ENCODE data around the gene NR2C1.
"Not testable (repeated sequence)": the region's sequence is repeated elsewhere in the genome, so short reads cannot be mapped to it uniquely, and the experiment has no call there.

The NR2C1 gene

DNA sequence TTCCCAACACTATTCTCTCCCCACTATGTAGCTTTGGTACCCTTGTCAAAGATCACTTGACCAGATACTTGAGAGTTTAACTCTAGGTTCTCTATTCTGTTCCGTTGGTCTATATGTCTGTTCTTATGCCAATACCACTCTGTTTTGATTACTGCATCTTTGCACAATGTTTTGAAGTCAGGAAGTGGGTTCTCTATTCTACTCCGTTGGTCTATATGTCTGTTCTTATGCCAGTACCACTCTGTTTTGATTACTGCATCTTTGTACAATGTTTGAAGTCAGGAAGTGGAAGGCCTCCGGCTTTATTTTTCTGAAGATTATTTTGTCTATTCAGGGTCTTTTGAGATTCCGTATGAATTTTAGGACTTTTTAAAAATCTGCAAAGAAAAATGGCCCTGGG, 67.2 kb downstream of the NR2C1 start:
- Histone ChIP-seq H3K4me2 (no peak overlapping the region), H4K20me1 (no peaks in the 10 kb centered on the region), H3K27ac (no peak overlapping the region), H3K9ac (no peak overlapping the region), H3K36me3 (peaks cover 10% of the 10 kb centered on the region), H3K27me3 (no peaks in the 10 kb centered on the region), H3K4me1 (peaks cover 18% of the 10 kb centered on the region), H3K9me3 (peaks cover 29% of the 10 kb centered on the region), H3K4me3 (no peak overlapping the region)
- TF ChIP-seq Cebpa-rat (IDR thresholded peaks at IDR 0.05) = no peak

DNA sequence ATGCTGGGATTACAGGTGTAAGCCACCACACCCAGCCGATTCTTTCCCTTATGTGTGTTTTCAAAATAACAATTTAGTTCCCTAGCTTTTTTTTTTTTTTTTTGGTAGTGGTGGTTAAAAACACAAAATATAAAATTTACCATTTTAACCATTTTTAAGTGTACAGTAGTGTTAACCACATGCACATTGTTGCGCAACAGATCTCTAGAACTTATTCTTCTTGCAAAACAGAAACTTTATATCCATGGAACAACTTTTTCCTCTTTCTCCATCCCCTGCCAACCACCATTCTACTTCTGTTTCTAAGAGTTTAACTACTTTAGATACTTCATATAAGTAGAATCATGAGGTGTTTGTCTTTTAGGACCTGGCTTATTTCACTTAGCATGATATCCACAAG, 68.8 kb downstream of the NR2C1 start:
- no peak overlapping the region for H3K27ac ChIP-seq
- H3K4me3 ChIP-seq = no peak overlapping the region
- peak; percentile 79; the same call in 1 of the 2 replicates for TF ChIP-seq Cebpa-rat (IDR thresholded peaks at IDR 0.05)
- peaks cover 24% of the 10 kb centered on the region for H3K36me3 ChIP-seq
- no peak overlapping the region for H3K4me2 ChIP-seq
- peaks cover 29% of the 10 kb centered on the region for H3K9me3 ChIP-seq
- no peaks in the 10 kb centered on the region; the same call in 1 of the 2 replicates for H4K20me1 ChIP-seq
- peaks cover 22% of the 10 kb centered on the region for H3K4me1 ChIP-seq
- H3K9ac ChIP-seq = no peak overlapping the region
- H3K27me3 ChIP-seq = no peaks in the 10 kb centered on the region

DNA sequence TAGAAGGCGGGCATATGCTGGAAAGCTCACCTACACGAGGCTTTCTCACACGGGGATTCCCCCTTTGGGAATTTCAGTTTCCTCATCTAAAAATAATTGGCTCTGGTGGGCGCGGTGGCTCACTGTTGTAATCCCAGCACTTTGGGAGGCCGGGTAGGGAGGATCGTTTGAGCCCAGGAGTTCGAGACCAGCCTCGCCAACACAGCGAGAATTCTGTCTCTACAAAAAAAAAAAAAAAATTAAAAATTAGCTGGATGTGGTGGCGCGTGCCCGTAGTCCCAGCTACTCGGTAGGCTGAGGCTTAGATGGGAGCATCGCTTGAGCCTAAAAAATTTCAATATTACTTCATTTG, 69.5 kb downstream of the NR2C1 start:
- Histone ChIP-seq H3K4me2 (peak overlapping the region; percentile 84), H3K27me3 (no peaks in the 10 kb centered on the region), H3K4me3 (peak overlapping the region; percentile 89), H3K4me1 (peaks cover 22% of the 10 kb centered on the region), H3K9me3 (peaks cover 27% of the 10 kb centered on the region), H3K9ac (peak overlapping the region; percentile 92; the same call in 1 of the 2 replicates), H3K36me3 (peaks cover 27% of the 10 kb centered on the region), H3K27ac (peak overlapping the region; percentile 86), H4K20me1 (no peaks in the 10 kb centered on the region; the same call in 1 of the 2 replicates)
- TF ChIP-seq Cebpa-rat (IDR thresholded peaks at IDR 0.05) = no peak

DNA sequence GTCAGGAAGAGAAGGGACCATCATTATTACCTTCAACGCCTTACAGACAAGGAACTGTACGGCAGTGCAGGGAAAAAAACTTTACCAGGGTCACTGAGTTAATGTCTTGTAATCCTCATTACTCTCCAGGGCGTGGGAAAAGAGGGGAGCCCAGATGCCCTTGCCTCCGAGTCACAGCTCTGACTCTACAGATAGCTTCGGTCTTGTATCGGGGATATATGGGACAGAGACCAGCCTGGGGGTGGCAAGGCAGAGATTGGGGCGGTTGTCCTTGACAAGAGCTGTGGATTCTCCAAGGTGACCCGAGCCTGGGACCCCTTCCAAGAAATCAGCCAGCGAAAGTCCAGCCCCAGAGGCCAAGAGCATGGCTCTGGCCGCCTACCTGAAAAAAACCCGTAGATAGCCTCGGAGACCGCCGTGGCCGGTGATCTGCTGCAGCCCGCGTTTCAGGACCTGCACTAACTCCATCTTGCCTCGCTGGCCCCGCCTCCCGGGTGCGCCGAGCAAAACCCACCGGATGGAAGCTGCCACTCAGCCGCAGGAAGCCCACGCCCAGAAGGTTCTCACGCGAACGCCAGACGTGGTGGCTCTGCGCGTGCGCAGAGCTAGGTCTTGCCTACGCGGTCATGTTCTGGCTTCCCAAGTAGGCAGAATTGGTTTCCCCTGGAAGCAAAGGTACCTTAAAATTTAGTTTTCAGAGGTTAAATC, 70.1 kb downstream of the NR2C1 start, which contains the start of gene NDUFA12:
NDUFA12 (minus strand) TSS at position 485 of the 708 bp plus-strand sequence; CDS start at position 468, 17 bp downstream.
- peak within 1 kb of the TSS; percentile 89 for H3K4me3 ChIP-seq

DNA sequence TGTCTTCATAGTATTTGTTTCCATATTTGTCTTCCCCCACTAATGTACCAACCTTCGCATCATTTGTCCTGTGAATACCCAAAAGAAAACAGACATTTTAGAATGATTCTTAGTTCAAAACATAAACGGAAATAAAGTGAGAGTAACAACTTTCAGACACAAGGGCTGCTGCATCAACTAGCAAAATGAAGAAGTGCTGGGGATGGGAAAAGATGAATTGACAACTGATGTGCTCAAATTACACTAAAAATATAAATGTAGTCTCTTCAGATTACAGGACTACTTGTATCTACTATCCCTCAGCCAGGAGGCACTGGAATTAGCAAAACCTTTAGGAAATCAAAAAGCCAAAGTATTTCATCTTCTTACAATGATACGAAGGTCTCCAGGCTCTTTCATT, 70.7 kb downstream of the NR2C1 start:
- peaks cover 3% of the 10 kb centered on the region for H4K20me1 ChIP-seq
- H3K4me3 ChIP-seq = peak overlapping the region; percentile 89
- no peaks in the 10 kb centered on the region for H3K27me3 ChIP-seq
- peaks cover 27% of the 10 kb centered on the region for H3K36me3 ChIP-seq
- peaks cover 16% of the 10 kb centered on the region for H3K9me3 ChIP-seq
- peak overlapping the region; percentile 92 for H3K9ac ChIP-seq
- no peak for TF ChIP-seq Cebpa-rat (IDR thresholded peaks at IDR 0.05)
- peaks cover 31% of the 10 kb centered on the region for H3K4me1 ChIP-seq
- H3K27ac ChIP-seq = peak overlapping the region; percentile 86
- H3K4me2 ChIP-seq = peak overlapping the region; percentile 84

More for the DNA sequence above, 70.1 kb downstream of the NR2C1 start, which contains the start of gene NDUFA12:
- TF ChIP-seq Cebpa-rat (IDR thresholded peaks at IDR 0.05) = no peak
- Histone ChIP-seq H3K9me3 (peaks cover 22% of the 10 kb centered on the region), H3K27me3 (no peaks in the 10 kb centered on the region), H3K4me1 (peaks cover 25% of the 10 kb centered on the region), H3K36me3 (peaks cover 27% of the 10 kb centered on the region), H3K9ac (peak within 1 kb of the TSS; percentile 92), H3K27ac (peak within 1 kb of the TSS; percentile 86), H3K4me2 (peak within 1 kb of the TSS; percentile 84), H4K20me1 (no peaks in the 10 kb centered on the region; the same call in 1 of the 2 replicates)

DNA sequence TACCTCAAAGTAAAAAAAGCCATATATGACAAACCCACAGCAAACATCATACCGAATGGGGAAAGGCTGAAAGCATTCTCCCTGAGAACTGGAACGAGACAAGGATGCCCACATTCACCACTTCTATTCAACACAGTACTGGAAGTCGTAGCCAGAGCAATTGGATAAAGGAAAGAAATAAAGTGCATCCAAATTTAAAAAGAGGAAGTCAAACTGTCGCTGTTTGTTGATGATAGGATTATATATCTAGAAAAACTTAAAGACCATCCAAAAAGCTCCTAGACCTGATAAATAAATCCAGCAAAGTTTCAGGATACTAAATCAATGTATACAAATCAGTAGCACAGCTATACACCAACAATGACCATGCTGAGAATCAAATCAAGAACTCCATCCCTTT, 75.1 kb downstream of the NR2C1 start:
- peak overlapping the region; percentile 19; the same call in 1 of the 2 replicates for H3K4me2 ChIP-seq
- no peak for TF ChIP-seq Cebpa-rat (IDR thresholded peaks at IDR 0.05)

DNA sequence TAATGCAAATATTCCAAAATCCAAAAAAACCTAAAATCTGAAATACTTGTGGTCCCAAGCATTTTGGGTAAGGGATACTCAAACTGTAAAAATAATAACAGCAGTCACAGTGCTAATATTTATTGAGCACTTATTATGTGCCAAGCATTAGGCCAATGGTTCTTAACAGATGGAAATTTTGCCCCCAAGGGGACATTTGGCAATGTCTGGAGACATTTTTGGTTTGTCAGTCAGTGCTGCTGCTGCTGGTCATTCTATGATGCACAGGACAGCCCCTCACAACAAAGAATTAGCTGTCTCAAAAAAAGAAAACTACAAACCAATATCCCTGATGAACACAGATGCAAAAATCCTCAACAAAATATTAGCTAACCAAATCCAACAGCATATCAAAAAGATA, 75.7 kb downstream of the NR2C1 start:
- Histone ChIP-seq H3K27me3 (no peaks in the 10 kb centered on the region), H3K4me2 (no peak overlapping the region), H3K4me3 (no peak overlapping the region), H3K9me3 (no peaks in the 10 kb centered on the region), H3K36me3 (peaks cover 76% of the 10 kb centered on the region), H4K20me1 (peaks cover 10% of the 10 kb centered on the region), H3K4me1 (peaks cover 24% of the 10 kb centered on the region), H3K27ac (no peak overlapping the region), H3K9ac (no peak overlapping the region)
- TF ChIP-seq Cebpa-rat (IDR thresholded peaks at IDR 0.05) = no peak

More for the DNA sequence above, 75.1 kb downstream of the NR2C1 start:
- Histone ChIP-seq H3K27ac (no peak overlapping the region), H3K36me3 (peaks cover 70% of the 10 kb centered on the region), H4K20me1 (peaks cover 10% of the 10 kb centered on the region), H3K9me3 (no peaks in the 10 kb centered on the region), H3K4me3 (no peak overlapping the region), H3K9ac (no peak overlapping the region), H3K27me3 (no peaks in the 10 kb centered on the region), H3K4me1 (peaks cover 26% of the 10 kb centered on the region)

DNA sequence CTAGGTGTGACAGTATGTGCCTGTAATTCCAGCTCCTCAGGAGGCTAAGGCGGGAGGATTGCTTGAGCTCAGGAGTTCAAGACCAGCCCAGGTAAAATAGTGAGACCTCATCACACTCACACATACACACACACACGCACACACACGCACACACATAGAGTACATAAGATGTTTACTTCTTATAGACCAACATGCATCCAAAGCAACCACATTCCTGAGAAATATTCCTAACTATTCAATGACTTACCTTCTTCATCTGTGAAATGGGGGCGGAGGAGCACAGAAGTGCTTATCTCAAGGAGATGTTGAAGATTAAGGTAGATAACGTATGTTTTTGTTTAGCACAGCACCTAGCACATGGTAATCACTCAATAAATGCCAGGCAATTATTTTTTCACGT, 76.4 kb downstream of the NR2C1 start:
- no peak overlapping the region for H3K4me2 ChIP-seq
- H3K4me1 ChIP-seq = peaks cover 18% of the 10 kb centered on the region
- peaks cover 10% of the 10 kb centered on the region for H4K20me1 ChIP-seq
- no peak overlapping the region for H3K9ac ChIP-seq
- no peak overlapping the region for H3K4me3 ChIP-seq
- no peak for TF ChIP-seq Cebpa-rat (IDR thresholded peaks at IDR 0.05)
- H3K27ac ChIP-seq = no peak overlapping the region
- no peaks in the 10 kb centered on the region for H3K27me3 ChIP-seq
- peaks cover 82% of the 10 kb centered on the region for H3K36me3 ChIP-seq
- no peaks in the 10 kb centered on the region for H3K9me3 ChIP-seq

DNA sequence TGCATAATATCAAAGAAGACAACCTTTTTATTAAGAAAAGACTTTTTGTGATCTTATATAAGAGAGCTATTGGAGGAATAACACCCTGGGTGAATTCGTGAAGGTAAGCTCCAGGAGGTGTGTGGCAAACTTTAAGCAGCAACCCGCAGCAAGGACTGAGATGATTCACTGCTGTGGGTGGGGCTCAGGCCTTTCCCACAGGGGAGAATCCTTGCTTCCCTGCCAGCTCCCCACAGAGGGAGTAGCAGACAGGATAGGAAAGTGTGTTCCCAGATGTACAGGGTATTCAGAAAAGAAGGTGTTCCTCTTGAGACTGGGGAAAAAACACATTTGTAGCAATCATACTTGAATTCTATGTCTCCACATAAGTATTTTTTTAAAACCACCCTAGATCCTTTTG, 79.1 kb downstream of the NR2C1 start:
- no peak overlapping the region for H3K4me2 ChIP-seq
- TF ChIP-seq Cebpa-rat (IDR thresholded peaks at IDR 0.05) = no peak
- H3K27ac ChIP-seq = no peak overlapping the region

DNA sequence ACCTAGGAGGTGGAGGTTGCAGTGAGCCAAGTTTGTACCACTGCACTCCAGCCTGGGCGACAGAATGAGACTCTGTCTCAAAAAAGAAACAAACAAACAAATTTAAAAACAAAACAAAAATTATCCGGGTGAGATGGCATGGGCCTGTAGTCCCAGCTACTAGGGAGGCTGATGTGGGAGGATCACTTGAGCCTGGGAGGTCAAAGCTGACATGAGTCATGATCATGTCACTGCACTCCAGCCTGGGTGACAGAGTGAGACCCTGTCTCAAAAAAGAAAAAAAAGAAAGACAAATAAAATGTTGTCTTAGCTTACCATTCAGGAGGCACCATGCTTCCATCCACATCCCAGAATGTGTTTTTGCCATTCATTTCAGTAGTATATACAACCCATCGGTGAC, 79.6 kb downstream of the NR2C1 start:
- H3K36me3 ChIP-seq = peaks cover 81% of the 10 kb centered on the region
- peaks cover 19% of the 10 kb centered on the region for H3K4me1 ChIP-seq
- H3K9me3 ChIP-seq, H3K27me3 ChIP-seq, H3K4me2 ChIP-seq, H3K9ac ChIP-seq, H3K27ac ChIP-seq, H3K4me3 ChIP-seq: not testable (repeated sequence)
- H4K20me1 ChIP-seq = peaks cover 10% of the 10 kb centered on the region

More for the DNA sequence above, 79.1 kb downstream of the NR2C1 start:
- peaks cover 10% of the 10 kb centered on the region for H4K20me1 ChIP-seq
- no peaks in the 10 kb centered on the region for H3K9me3 ChIP-seq
- no peaks in the 10 kb centered on the region for H3K27me3 ChIP-seq
- no peak overlapping the region for H3K9ac ChIP-seq
- no peak overlapping the region for H3K4me3 ChIP-seq
- peaks cover 81% of the 10 kb centered on the region for H3K36me3 ChIP-seq
- H3K4me1 ChIP-seq = peaks cover 15% of the 10 kb centered on the region

Data from BLaER1 (cell line).